ENCODE data around the gene SCUBE1.
A peak's percentile ranks its signal among the peaks of the same experiment; 100 is the strongest.

The SCUBE1 gene

GRCh38 chr22:43197271-43197941 is 145.8 kb downstream of the SCUBE1 start:
- DNase-seq: no peak

DNA sequence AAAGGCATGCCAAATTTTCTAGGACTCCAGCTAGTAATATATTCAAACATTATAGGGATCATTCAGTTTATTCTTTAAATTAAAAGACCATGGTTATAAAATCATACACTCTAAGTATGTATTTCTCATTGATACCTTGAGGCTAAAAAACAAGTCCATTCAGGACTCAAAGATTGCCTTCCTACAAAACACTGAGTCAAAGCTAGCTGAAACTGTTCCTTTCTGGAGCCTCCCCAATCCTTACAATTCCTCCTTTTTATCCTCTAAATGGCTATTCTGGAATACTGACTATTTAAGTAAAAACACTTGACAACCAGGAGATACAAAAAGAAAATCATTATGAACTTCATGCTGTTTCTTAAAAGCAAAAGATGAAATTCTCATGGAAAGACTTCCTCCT is 151.3 kb downstream of the SCUBE1 start:
- no peak for DNase-seq

GRCh38 chr22:43188829-43189545 is 154.2 kb downstream of the SCUBE1 start:
- no peak for DNase-seq

GRCh38 chr22:43187171-43188099 is 155.7 kb downstream of the SCUBE1 start:
- DNase-seq: peak; percentile 96 to 98 (median 98)

GRCh38 chr22:43186272-43187170 is 156.7 kb downstream of the SCUBE1 start, which contains the start of gene TTLL12:
Gene TTLL12 (minus strand): TSS chr22:43187134. CDS start chr22:43187069, 65 bp downstream.
- DNase-seq: peak; percentile 65 to 89 (median 79)

DNA sequence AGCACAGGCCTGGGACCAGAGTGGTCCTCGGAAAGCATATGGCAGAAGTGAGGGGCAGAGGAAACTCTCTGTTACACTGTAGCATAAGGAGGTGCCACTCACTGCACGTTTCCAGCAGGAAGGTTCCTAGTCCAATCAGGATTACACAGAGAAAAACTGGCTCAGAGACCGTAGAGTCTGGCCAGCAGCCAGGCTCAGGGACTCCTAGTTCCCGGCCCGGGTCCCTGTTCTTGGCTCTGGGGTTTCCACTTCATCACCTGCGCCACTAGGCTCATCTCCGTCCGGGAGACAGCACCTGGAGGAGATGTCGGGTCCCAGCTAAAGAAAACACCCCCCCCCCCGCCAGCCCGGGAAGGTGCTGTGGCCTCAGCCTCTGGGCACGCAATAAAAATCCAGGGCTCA is 157.3 kb downstream of the SCUBE1 start:
- DNase-seq: no peak

- DNase-seq: peak; percentile 37 to 66 (median 60)
These were observed 159.5 kb downstream of the SCUBE1 start for GRCh38 chr22:43183496-43184277.

DNA sequence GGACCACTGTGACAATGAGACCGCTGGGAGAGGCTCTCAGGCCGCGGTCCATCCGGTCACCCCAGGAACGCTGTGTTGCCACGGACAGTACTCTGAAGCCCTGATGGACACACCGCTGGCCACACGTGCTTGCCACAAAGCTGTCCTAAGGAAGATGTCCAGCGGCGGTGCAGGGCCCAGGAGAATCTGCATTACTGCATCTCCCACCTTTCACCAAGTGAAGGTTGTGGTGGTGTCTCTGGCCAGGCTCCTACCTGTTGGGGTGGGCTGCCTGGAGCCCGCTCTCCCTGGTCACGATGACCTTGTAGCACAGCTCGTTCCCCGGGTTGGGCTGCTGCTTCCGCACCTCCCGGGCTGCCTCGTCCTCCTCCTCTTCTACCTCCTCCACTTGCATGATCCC is 160.4 kb downstream of the SCUBE1 start:
- no peak for DNase-seq

DNA sequence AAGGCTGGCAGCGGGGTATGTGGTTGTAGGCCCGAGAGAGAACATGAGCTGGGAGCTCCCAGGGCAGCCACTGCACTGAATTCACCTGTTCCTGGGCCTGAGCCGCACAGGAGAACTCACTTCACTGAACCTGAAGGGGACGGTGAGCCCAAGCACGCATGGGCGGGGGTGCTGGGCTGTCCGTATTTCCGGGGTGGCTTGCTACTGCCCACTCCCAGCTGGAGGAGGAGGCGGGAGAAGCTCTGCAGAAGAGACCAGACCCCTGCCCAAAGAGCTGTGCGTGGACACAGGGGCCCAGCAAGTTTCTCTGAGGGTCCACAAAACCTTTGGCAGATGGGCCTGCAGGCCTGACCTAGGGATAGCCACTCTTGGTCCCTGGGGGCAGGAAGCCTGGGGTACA is 161.1 kb downstream of the SCUBE1 start:
- DNase-seq: no peak

GRCh38 chr22:43181321-43182076 is 161.7 kb downstream of the SCUBE1 start:
- DNase-seq: no peak

DNA sequence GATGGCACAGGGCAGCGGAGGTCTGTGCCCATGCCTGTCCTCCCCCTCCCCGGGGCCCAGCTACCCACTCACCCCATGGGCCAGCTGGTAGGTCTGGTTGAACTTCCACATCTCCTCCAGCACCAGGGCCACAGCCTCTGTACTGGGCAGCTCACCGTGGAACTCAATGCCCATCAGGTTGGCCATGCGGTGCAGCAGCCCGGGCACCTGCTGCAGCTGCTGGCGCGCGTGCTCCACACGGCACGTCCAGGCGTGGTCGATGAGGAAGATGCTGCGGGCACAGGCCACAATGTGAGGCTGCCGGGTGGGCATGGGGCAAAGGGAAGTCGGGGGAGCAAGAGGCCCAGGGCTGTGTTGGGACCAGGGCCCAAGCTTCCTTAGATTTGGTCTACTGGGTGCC is 162.5 kb downstream of the SCUBE1 start:
- DNase-seq: peak in 1 of 4 experiments; percentile 1

DNA sequence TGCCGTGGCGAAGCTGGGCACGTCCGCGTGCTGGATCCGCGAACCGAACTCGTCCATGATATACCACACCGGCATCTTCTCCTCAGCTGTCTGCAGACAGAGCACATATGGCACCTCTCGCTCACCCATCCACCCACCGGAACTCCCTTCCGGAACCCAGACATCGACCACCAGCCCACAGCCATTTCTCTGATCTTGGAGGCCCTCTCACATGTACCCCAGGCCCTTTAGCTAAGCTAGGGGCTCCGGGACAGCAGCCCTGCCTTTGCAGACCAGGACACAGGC is 163.3 kb downstream of the SCUBE1 start:
- DNase-seq: peak in 1 of 4 experiments; percentile 2

DNA sequence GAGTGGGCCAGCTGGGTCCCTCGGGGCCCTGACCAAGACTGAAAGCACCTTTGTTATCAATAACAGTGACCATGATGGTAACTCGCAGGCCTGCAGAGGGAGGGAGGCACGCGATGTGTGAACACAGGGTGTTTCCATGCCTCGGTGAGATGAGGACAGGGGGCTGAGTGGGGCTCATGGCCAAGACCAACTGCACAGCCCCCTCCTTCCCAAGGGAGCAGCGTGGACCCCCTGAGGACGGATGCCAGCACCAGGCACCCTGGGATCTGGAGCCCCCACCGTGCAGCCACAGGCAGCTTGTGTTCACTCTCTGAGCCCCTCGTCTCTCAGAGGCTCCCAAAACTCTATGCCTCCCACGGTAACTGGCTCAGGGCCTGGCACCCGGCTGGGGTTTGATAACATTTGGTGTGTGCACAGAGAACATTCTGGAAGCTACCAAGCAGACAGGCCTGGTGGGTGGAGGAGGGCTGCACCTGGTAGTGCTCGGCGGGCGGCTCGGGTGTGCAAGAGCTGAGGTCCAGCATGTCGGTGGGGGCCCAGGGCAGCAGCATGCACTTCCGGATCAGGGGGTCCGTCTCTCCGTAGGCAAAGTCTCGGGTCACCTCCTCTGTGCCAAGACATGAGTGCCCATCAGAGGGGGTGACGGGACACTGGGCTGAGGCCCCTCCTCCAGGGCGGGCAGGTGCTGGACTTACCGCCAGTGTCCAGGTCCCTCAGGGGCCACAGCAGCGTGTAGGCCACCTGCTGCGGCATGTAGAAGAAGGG is 163.8 kb downstream of the SCUBE1 start:
- DNase-seq: no peak

- peak in 1 of 4 experiments; percentile 1 for DNase-seq
These were observed 165.7 kb downstream of the SCUBE1 start for GRCh38 chr22:43177479-43177878.

DNA sequence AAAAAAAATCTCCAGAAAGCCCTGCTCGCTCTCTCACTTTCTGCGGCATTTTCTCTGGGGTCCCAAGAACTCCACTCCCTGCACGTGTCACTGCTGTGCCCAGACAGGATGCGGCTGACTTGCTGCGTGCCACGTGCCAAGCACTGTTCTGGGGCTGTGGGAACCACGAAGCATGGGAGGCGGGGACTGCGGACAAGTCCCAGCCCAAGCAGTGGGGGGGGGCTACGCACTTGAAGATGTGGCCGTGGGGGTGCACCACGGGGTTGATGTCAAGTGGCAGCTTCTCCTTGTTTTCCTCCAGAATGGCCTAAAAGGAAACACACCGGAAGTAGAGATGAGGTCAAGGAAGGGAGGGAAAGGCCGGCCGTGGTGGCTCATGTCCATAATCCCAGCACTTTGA is 167.1 kb downstream of the SCUBE1 start:
- DNase-seq: no peak

DNA sequence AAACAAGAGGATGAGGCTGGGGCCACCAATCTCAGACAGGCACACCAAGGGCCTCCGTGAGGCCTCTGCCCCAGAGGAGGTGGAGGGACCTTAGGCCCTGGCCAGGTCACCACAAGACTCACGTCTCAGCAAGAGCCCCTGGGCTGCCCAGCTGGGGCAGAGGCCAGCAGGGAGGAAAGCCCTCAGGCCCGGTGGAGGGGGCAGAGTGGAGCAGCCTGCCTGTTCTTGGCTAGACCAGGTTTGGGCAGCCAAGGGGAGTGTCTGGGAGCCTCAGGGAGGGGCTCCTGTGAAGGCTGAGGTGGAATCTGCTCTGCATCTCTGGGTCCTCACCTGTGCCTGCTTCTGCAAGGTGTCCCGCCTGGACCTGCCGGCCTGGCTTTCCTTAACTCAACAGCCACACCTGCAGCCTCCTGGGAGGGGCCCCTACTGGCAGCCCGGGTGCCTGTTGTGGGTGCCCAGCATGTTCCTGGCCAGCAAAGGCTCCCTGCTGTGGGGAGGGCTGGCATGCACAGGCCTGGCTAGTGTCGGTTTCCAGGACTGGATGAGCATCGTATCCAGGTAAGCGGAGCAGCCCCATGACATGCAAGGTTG is 168.1 kb downstream of the SCUBE1 start:
- DNase-seq: no peak

DNA sequence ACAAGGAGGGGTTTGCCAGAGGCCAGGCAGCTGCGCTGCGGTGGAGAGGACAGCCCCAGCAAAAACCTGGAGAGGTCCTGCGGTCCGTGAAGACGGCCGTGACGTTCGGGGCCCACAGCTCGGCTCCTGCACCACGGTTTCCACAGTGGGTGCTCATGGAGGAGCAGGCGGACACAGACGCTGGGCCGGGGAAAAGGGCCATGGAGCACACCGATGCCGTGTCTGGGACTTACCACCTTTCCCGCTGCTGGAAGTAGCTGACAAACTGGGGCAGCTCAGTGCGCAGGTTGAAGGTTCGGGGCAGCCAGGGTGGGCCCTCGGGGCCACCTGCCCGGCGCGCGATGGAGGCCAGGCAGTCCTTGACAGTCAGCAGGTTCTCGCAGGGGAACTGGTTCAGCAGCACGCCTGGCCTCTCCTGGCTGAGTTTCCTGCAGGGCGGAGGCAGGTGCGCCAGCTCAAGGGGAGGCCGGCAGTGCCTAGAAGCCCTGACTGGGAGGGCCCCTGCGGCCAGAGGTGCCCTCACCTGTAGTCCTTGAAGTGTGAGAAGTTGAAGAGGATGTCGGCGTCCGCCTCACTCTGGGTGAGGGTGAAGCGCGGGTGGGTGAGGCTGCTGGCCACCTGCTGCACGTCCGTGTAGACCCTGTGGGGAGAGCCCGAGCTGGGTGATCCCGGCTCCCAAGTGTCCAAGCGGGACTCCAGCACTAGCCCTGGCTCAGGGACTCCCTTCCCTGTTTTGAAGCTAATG is 169.0 kb downstream of the SCUBE1 start:
- DNase-seq: no peak

DNA sequence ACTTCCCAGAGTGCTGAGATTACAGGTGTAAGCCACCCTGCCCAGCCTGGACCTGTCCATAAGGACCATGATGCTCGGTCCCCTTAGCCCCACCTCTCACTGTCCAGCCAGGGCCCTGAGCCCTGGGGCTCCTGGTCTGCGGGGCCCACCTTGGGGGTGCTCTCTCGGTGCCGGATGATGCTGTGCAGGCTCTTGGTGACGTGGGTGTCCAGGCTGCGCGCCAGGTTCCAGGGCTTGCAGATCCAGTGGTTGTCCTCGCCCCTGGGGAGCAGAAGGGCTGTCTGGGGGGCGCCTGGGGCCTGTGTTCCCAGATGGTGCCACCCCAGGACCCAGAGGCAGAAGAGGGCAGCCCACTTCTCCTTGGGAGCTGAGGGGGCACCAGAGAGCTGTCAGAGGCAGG is 169.6 kb downstream of the SCUBE1 start:
- DNase-seq: no peak

DNA sequence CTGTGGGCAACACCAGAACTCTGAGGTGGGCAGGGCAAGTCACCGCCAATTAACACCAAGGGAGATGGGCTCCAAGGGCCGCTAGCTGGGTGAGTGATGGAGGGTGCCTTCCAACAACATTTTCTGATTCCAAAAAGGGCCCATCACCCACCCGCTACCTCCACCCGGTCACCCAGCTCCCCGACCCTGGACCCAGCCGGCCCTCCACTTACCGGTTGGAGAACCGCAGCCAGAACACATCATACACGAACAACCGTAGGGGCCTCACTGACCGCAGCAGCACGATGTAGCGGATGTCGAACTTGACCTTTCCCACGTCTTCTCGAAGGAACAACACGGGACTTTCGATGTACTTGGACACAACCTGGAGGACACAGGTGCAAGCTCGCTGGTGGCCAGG is 171.0 kb downstream of the SCUBE1 start:
- DNase-seq: no peak

Data from suppressor macrophage (primary cell).